BLaER1 (cell line): ENCODE measurements around the gene ARHGEF38.

Experiments used
- H3K27ac ChIP-seq: shearing (Covaris generic); formaldehyde crosslinking; 2 replicates; pipeline ENCODE4 v1.8.1; 2022
- H3K27me3 ChIP-seq: shearing (Covaris generic); formaldehyde crosslinking; 2 replicates; pipeline ENCODE4 v1.8.1; 2022
- H3K36me3 ChIP-seq: shearing (Covaris generic); formaldehyde crosslinking; 2 replicates; pipeline ENCODE4 v1.8.1; 2022
- H3K4me1 ChIP-seq: shearing (Covaris generic); formaldehyde crosslinking; 2 replicates; pipeline ENCODE4 v1.8.1; 2022
- H3K4me2 ChIP-seq: shearing (Covaris generic); formaldehyde crosslinking; 2 replicates; pipeline ENCODE4 v1.8.1; 2022
- H3K4me3 ChIP-seq: shearing (Covaris generic); formaldehyde crosslinking; 2 replicates; pipeline ENCODE4 v1.8.1; 2022
- H3K9ac ChIP-seq: shearing (Covaris generic); formaldehyde crosslinking; 2 replicates; pipeline ENCODE4 v1.8.1; 2022
- H3K9me3 ChIP-seq: shearing (Covaris generic); formaldehyde crosslinking; 2 replicates; pipeline ENCODE4 v1.8.1; 2022
- H4K20me1 ChIP-seq: shearing (Covaris generic); formaldehyde crosslinking; 2 replicates; pipeline ENCODE4 v1.8.1; 2022
- Cebpa-rat ChIP-seq: shearing (Covaris generic); IDR thresholded peaks from 2 replicates; pipeline ENCODE4 v1.8.1; 2022

ARHGEF38 gene

GRCh38 chr4:105644257-105644656 lies 91.8 kb downstream of the ARHGEF38 start:
- no peaks in the 10 kb centered on the region for H3K4me1 ChIP-seq
- no peaks in the 10 kb centered on the region for H3K36me3 ChIP-seq
- H3K27ac ChIP-seq: no peak overlapping the region
- H3K4me3 ChIP-seq: no peak overlapping the region
- H3K9me3 ChIP-seq: no peaks in the 10 kb centered on the region
- H3K9ac ChIP-seq: no peak overlapping the region
- H4K20me1 ChIP-seq: no peaks in the 10 kb centered on the region
- H3K27me3 ChIP-seq: no peaks in the 10 kb centered on the region
- no peak overlapping the region for H3K4me2 ChIP-seq
- TF ChIP-seq Cebpa-rat: no peak

GRCh38 chr4:105645440-105645839 lies 93.0 kb downstream of the ARHGEF38 start:
- Histone ChIP-seq H4K20me1 (no peaks in the 10 kb centered on the region), H3K4me3 (no peak overlapping the region), H3K9ac (no peak overlapping the region), H3K4me1 (no peaks in the 10 kb centered on the region), H3K27ac (no peak overlapping the region), H3K27me3 (no peaks in the 10 kb centered on the region), H3K36me3 (no peaks in the 10 kb centered on the region), H3K4me2 (no peak overlapping the region), H3K9me3 (no peaks in the 10 kb centered on the region)
- TF ChIP-seq Cebpa-rat: no peak

GRCh38 chr4:105650190-105650589 lies 97.8 kb downstream of the ARHGEF38 start:
- Histone ChIP-seq H3K27me3 (no peaks in the 10 kb centered on the region), H3K9me3 (no peaks in the 10 kb centered on the region), H3K4me3 (no peak overlapping the region), H3K9ac (no peak overlapping the region), H3K4me2 (no peak overlapping the region), H3K36me3 (no peaks in the 10 kb centered on the region), H3K4me1 (no peaks in the 10 kb centered on the region), H4K20me1 (no peaks in the 10 kb centered on the region), H3K27ac (no peak overlapping the region)
- TF ChIP-seq Cebpa-rat: no peak

DNA sequence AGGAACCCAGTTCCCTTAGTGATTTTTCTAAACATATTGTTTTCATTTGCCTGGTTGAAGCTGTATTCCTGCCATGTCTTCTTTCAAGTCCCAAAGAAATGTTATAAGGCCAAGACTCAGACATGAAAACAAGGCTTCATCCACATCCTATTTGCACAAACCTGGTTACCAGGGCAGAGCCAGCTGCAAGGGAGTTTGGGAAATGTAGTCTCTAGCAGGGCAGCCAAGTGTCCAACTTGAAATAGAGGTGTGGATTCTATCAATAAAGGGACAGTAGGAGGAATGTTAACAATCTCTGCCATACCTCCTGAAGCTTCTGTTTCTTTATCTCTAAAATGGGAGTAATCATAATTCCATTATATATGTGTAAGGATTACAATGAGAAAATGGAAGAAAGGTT lies 99.5 kb downstream of the ARHGEF38 start:
- Histone ChIP-seq H3K9me3 (no peaks in the 10 kb centered on the region), H4K20me1 (no peaks in the 10 kb centered on the region), H3K4me3 (no peak overlapping the region), H3K4me1 (no peaks in the 10 kb centered on the region), H3K9ac (no peak overlapping the region), H3K27me3 (no peaks in the 10 kb centered on the region), H3K36me3 (no peaks in the 10 kb centered on the region), H3K27ac (no peak overlapping the region), H3K4me2 (no peak overlapping the region)
- TF ChIP-seq Cebpa-rat: no peak

GRCh38 chr4:105652286-105652888 lies 100.0 kb downstream of the ARHGEF38 start:
- no peak overlapping the region for H3K9ac ChIP-seq
- H4K20me1 ChIP-seq: no peaks in the 10 kb centered on the region
- H3K27ac ChIP-seq: no peak overlapping the region
- no peaks in the 10 kb centered on the region for H3K4me1 ChIP-seq
- no peak for TF ChIP-seq Cebpa-rat
- no peaks in the 10 kb centered on the region for H3K9me3 ChIP-seq
- no peaks in the 10 kb centered on the region for H3K27me3 ChIP-seq
- H3K36me3 ChIP-seq: no peaks in the 10 kb centered on the region
- no peak overlapping the region for H3K4me3 ChIP-seq
- H3K4me2 ChIP-seq: no peak overlapping the region

DNA sequence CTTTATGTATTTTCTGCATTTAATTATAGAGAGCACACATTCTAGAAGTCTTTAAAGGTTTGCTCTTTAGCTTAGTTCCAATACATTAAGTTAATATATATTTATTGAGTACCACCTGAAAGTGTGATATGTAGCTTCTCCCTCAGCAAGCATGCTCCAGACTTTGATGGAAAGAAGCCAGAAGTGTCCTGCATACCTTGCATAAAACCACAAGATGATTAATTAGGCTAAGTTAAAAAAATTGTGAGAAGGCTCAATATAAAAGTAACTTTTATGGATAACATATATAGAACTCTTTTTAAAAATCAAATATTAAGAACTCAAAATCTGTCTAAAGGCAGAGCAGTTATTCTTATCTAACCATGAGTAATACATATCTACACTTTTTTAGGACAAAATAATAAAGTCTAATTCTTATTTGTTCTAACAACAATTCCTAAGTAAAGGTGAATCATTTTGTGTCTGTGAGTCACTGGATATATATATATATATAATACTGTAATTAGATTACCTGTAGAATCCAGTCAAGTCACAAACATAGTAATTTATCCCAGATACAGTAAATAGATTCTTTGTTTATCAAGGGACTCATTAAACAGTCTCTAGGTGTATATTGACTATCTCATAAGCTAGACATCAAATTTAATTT lies 104.8 kb downstream of the ARHGEF38 start:
- H3K27ac ChIP-seq: no peak overlapping the region
- no peaks in the 10 kb centered on the region for H3K27me3 ChIP-seq
- no peak for TF ChIP-seq Cebpa-rat
- no peak overlapping the region for H3K4me2 ChIP-seq
- H3K4me1 ChIP-seq: no peaks in the 10 kb centered on the region
- no peak overlapping the region for H3K4me3 ChIP-seq
- no peaks in the 10 kb centered on the region for H3K9me3 ChIP-seq
- H4K20me1 ChIP-seq: no peaks in the 10 kb centered on the region
- no peaks in the 10 kb centered on the region for H3K36me3 ChIP-seq
- no peak overlapping the region for H3K9ac ChIP-seq

DNA sequence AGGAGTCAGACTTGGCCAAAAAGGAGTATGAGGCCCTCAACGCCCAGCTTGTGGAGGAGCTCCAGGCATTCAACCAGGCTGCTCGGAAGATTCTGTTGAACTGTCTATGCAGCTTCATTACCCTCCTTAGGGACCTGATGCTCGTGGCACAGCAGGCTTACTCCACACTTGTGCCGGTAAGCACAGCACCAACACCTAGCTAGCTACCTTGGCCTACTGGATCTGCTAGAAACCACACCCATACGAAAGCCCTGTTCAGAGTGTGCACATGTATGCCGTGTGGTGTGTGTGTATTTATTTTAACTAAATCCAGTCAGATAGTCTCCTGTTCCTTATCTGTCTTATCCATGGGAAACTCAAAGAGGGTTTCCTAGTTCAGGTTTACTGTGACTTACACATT lies 106.8 kb downstream of the ARHGEF38 start:
- no peak overlapping the region for H3K27ac ChIP-seq
- no peak overlapping the region for H3K4me3 ChIP-seq
- no peaks in the 10 kb centered on the region for H3K4me1 ChIP-seq
- no peak for TF ChIP-seq Cebpa-rat
- no peaks in the 10 kb centered on the region for H3K27me3 ChIP-seq
- H3K36me3 ChIP-seq: no peaks in the 10 kb centered on the region
- H4K20me1 ChIP-seq: no peaks in the 10 kb centered on the region
- H3K9me3 ChIP-seq: no peaks in the 10 kb centered on the region
- no peak overlapping the region for H3K9ac ChIP-seq
- no peak overlapping the region for H3K4me2 ChIP-seq

- Histone ChIP-seq H3K4me3 (no peak overlapping the region), H4K20me1 (no peaks in the 10 kb centered on the region), H3K9ac (no peak overlapping the region), H3K9me3 (no peaks in the 10 kb centered on the region), H3K27me3 (no peaks in the 10 kb centered on the region), H3K4me2 (no peak overlapping the region), H3K4me1 (no peaks in the 10 kb centered on the region), H3K36me3 (no peaks in the 10 kb centered on the region), H3K27ac (no peak overlapping the region)
- no peak for TF ChIP-seq Cebpa-rat
Observed at GRCh38 chr4:105661028-105661427, 108.6 kb downstream of the ARHGEF38 start.

DNA sequence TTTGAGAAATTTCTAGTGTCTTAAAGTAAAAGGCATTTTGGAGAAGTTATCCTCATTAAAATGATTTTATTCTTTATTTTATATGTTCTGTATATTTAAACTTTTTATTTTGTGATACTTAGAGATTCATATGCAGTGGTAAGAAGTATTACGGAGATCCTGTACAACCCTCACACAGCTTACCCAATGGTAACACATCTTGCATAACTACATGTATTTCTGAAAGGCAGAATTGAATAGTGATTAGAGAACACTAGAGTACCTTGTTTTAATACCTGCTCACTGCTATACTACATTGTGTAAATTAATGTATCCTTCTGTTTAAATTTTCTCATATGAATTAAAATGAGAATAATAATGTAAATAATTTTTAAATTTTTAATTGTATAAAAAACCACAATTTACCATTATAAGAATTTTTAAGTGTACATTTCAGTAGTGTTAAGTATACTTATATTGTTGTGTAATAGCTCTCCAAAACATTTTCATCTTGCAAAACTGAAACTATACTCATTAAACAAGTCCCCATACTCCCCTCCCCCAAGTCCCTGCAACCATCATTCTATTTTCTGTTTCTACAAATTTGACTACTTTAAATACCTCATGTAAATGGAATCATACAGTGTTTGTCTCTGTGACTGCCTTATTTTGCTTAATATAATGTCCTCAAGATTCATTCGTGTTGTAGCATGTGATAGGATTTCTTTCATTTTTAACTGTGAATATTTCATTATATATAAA lies 110.7 kb downstream of the ARHGEF38 start:
- Histone ChIP-seq H3K27ac (no peak overlapping the region), H3K27me3 (no peaks in the 10 kb centered on the region), H4K20me1 (no peaks in the 10 kb centered on the region), H3K4me3 (no peak overlapping the region), H3K9me3 (no peaks in the 10 kb centered on the region), H3K9ac (no peak overlapping the region), H3K4me1 (no peaks in the 10 kb centered on the region), H3K36me3 (no peaks in the 10 kb centered on the region), H3K4me2 (no peak overlapping the region)
- TF ChIP-seq Cebpa-rat: no peak

- no peak overlapping the region for H3K4me2 ChIP-seq
- no peak overlapping the region for H3K4me3 ChIP-seq
- H3K9ac ChIP-seq: no peak overlapping the region
- H3K27ac ChIP-seq: no peak overlapping the region
- H3K9me3 ChIP-seq: no peaks in the 10 kb centered on the region
- H3K27me3 ChIP-seq: no peaks in the 10 kb centered on the region
- TF ChIP-seq Cebpa-rat: no peak
- no peaks in the 10 kb centered on the region for H3K36me3 ChIP-seq
- no peaks in the 10 kb centered on the region for H4K20me1 ChIP-seq
- H3K4me1 ChIP-seq: no peaks in the 10 kb centered on the region
Observed at GRCh38 chr4:105666693-105667092, 114.3 kb downstream of the ARHGEF38 start.
